ENCODE data around the gene NR4A2.

GRCh38 chr2:156317631-156318030 is 14.9 kb downstream of the NR4A2 start:
- no peak for TF ChIP-seq POLR2A (IDR thresholded peaks at IDR 0.05; ENCODE audit: borderline replicate concordance, extremely low read depth, insufficient read depth, insufficient read length)
- TF ChIP-seq, protein P1, sequence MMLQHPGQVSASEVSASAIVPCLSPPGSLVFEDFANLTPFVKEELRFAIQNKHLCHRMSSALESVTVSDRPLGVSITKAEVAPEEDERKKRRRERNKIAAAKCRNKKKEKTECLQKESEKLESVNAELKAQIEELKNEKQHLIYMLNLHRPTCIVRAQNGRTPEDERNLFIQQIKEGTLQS (IDR thresholded peaks at IDR 0.05), result no peak
- TF ChIP-seq, protein P2, sequence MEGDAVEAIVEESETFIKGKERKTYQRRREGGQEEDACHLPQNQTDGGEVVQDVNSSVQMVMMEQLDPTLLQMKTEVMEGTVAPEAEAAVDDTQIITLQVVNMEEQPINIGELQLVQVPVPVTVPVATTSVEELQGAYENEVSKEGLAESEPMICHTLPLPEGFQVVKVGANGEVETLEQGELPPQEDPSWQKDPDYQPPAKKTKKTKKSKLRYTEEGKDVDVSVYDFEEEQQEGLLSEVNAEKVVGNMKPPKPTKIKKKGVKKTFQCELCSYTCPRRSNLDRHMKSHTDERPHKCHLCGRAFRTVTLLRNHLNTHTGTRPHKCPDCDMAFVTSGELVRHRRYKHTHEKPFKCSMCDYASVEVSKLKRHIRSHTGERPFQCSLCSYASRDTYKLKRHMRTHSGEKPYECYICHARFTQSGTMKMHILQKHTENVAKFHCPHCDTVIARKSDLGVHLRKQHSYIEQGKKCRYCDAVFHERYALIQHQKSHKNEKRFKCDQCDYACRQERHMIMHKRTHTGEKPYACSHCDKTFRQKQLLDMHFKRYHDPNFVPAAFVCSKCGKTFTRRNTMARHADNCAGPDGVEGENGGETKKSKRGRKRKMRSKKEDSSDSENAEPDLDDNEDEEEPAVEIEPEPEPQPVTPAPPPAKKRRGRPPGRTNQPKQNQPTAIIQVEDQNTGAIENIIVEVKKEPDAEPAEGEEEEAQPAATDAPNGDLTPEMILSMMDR (IDR thresholded peaks at IDR 0.05 in 2 of 3, conservative IDR thresholded peaks at IDR 0.05 in 1 of 3; ENCODE audit: borderline replicate concordance in 1 of 3, insufficient read depth in 1 of 3, low read depth in 2 of 3, low read length in 2 of 3), result no peak
- TF ChIP-seq SIN3A (IDR thresholded peaks at IDR 0.05; ENCODE audit: low read depth), result no peak
- no peak for TF ChIP-seq POLR2AphosphoS5 (IDR thresholded peaks at IDR 0.05; ENCODE audit: low read depth, low read length)
- TF ChIP-seq EZH2phosphoT487 (IDR thresholded peaks at IDR 0.05; ENCODE audit: borderline replicate concordance), result no peak
- no peak for TF ChIP-seq EZH2 (IDR thresholded peaks at IDR 0.05)
- TF ChIP-seq YY1 (IDR thresholded peaks at IDR 0.05; ENCODE audit: extremely low read depth, insufficient replicate concordance, low read depth, low read length), result no peak
- TF ChIP-seq ZBTB33 (IDR thresholded peaks at IDR 0.05; ENCODE audit: extremely low read depth, insufficient replicate concordance, low read length), result no peak
- no peak for TF ChIP-seq FOSL1 (IDR thresholded peaks at IDR 0.05; ENCODE audit: low read depth)
